ENCODE measurements around the gene RETSAT. TPM values are rescaled to one million over a fixed set of nuclear protein-coding genes. Genes with fewer than 3 reads are reported as not detected.

Gene RETSAT
- total and polyA plus RNA-seq, 11 donors, result 22.5 to 74.9 (median 40.2) TPM

- H3K27ac ChIP-seq, result no peak overlapping the region
- TF ChIP-seq CTCF (IDR thresholded peaks at IDR 0.05), result no peak
- no peak for TF ChIP-seq POLR2A (IDR thresholded peaks at IDR 0.05)
- peaks cover 0 to 24% (median 9%) of the 10 kb centered on the region in 9 donors for H3K36me3 ChIP-seq
- DNase-seq, result no peak
- intact Hi-C loops (cut with DNase I), result no loop called here
- H3K4me1 ChIP-seq, result peaks cover 2 to 40% (median 33%) of the 10 kb centered on the region in 12 donors
- H3K9me3 ChIP-seq, result no peaks in the 10 kb centered on the region
- no peak for ATAC-seq
- peak overlapping the region in 1 of 12 donors; percentile 79 for H3K4me3 ChIP-seq
- no peaks in the 10 kb centered on the region for H3K27me3 ChIP-seq
Measured at GRCh38 chr2:85329181-85329651, 25.1 kb downstream of the RETSAT start.

DNA sequence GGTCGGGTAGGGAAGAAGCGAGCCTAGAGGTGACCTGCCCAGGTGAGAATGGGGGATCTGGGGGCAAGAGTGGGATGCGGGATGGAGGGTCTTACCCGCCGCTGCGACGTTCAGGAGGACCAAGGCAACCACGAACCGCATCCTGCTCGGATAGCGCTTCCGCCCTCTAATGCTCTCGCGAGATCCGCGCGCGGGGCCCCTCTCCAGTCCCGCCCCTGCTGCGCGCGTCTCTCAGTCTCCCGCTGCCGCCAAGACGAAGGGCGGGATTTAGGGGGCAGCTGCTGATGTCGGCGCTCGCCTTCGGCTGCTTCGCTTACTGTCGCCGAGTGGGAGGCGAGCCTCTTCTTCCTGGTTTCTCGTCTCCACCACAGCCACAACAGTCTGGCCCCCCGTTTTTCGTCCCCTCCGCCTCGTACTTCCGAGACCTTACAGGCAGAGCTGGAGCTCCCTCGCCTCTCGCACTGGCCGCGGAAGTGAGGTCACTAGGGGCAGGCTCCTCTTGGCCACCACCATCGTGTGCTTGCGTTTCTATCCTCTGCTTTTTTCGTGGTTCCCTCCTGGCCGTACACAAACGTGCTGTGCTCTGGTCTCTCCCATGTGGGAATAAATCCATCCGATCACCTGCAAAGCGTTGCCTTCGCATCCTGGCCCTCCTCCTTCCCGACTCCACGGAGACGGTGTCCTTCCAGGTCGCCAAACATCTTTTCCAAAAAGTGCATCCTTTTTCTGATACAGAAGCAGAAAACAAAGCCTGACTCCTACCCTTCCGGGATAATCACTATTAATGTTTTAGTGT, 26.3 kb downstream of the RETSAT start, which contains the start of gene TGOLN2:
Gene TGOLN2 (minus strand): TSS at position 168 of the 796 bp plus-strand sequence. CDS start 27 bp downstream, at position 141.
- TF ChIP-seq CTCF (IDR thresholded peaks at IDR 0.05) (peak in 3 of 12 donors; percentile 6 to 43 (median 30)), POLR2A (IDR thresholded peaks at IDR 0.05) (peak; percentile 42 to 97)
- ATAC-seq, result peak; percentile 97 to 98 (median 98)
- DNase-seq, result peak; percentile 95 to 97 (median 95)
- Histone ChIP-seq H3K9me3 (no peaks in the 10 kb centered on the region), H3K27me3 (no peaks in the 10 kb centered on the region), H3K4me1 (peaks cover 2 to 52% (median 42%) of the 10 kb centered on the region in 12 donors), H3K4me3 (peak within 1 kb of the TSS; percentile 45 to 88 (median 76)), H3K36me3 (peaks cover 0 to 36% (median 21%) of the 10 kb centered on the region in 9 donors), H3K27ac (peak within 1 kb of the TSS; percentile 94 to 99 (median 98))
- WGBS, 4 donors, result 0 to 1% (median 0%) methylated on average over 42 to 57 of the region's 57 CpGs
- intact Hi-C loops (cut with DNase I), result loop anchor here in 1 of 10 donors (1.0 kb wide), 1 partner anchor 26 kb away; the partner anchor contains the start of genes ELMOD3 and RETSAT

- Histone ChIP-seq H3K9me3 (no peaks in the 10 kb centered on the region), H3K4me3 (peak overlapping the region; percentile 45 to 88 (median 76)), H3K4me1 (peaks cover 2 to 56% (median 45%) of the 10 kb centered on the region in 12 donors), H3K27ac (peak overlapping the region; percentile 94 to 99 (median 98)), H3K27me3 (no peaks in the 10 kb centered on the region), H3K36me3 (peaks cover 0 to 43% (median 28%) of the 10 kb centered on the region in 9 donors)
- intact Hi-C loops (cut with DNase I), result no loop called here
- no peak for TF ChIP-seq CTCF (IDR thresholded peaks at IDR 0.05)
- ATAC-seq (peak; percentile 49 to 63 (median 52)), DNase-seq (peak; percentile 56 to 77 (median 62))
- WGBS, 4 donors, result 2 to 4% (median 3%) methylated on average over 36 to 41 of the region's 41 CpGs
Measured at GRCh38 chr2:85327160-85327821, 27.0 kb downstream of the RETSAT start.

Data from heart left ventricle (tissue), 16 donors.